8988T (cell line): ENCODE results near the gene CNTNAP2.

Experiments
- DNase-seq: peaks from one replicate; pipeline ENCODE4 v3.0.0; 2011

Gene CNTNAP2

DNA sequence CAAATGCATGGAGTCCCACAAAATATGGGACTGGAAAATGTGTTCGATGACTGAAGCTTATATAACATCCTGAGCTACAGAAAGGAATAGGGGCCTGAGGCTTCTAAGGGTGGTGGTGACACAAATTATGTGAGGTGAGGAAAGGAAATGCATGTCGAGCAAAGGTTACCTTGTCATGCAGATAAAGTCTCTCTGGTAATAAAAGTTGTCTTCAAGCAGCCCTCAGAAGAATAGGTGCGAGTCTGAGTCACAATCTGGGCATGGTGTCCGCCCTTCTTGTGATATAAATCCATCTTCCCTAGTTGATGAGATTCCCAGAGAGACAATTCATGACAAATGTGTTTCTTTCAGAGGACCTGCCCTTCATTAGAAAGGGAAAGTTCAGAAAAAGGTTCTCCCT is 1488.7 kb downstream of the CNTNAP2 start:
- no peak for DNase-seq

DNA sequence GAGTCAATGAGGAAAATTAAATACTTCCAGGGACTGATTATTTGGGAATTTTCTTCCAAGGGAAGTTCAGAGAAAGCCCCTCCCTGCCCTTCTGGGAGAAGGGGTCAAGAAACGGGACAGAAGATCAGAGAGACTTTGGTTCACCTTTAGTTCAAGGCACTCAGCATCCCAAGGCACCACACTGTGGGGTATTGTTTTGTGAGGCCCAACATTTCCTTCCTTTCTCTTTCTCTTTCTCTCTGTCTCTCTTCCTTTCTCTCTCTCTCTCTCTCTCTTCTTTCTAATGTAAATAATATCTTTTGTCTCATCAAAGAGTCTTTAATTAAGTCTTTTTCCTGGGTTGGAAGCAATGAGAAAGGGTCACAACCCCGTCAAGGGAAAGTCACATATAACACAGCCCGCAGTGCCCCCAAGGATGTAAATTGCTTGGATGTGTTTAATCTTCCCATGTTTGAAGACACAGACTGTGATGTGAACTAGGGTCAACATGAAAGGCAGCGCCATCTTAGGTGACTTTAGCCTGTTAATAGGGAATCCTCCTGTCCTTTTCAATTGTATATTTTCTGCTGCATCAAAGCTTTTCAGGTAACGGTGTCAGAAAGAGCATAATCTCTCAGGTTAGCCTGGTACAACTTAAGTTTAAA is 1490.7 kb downstream of the CNTNAP2 start:
- no peak for DNase-seq

DNA sequence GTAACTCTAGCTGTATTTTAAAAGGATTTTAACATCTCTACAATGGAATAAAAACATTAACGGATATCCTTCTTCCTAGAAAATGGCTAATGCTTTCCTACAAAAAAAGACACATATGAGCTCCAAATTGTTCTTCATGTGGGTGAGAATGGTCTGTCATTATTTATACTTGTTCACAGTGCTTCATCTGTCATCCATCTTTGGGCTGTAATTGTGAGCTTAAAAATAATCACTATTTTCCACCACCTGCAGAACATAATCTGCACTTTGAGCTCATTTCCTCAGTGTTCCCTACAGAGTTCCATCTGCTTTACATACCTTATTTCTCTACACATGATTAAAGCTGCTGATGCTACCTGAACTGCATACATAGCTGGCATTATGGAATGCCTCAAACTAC is 1494.8 kb downstream of the CNTNAP2 start:
- no peak for DNase-seq

DNA sequence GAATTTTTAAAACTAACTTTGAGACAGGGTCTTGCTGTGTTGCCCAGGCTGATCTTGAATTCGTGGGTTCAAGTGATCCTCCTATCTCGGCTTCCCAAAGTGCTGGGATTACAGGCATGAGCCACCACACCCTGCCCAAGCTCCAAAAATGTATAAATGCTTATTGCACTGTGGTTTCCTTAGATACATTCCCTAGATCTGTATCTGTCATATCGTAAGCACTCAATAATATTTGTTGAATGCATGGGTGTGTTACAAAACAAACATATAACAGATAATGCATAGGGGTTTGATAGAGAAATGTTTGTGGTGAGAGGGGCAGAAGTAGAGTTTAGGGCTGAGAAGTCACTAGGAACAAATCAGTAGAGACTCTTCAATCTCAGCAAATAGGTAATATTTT is 1518.7 kb downstream of the CNTNAP2 start:
- DNase-seq, result no peak

DNA sequence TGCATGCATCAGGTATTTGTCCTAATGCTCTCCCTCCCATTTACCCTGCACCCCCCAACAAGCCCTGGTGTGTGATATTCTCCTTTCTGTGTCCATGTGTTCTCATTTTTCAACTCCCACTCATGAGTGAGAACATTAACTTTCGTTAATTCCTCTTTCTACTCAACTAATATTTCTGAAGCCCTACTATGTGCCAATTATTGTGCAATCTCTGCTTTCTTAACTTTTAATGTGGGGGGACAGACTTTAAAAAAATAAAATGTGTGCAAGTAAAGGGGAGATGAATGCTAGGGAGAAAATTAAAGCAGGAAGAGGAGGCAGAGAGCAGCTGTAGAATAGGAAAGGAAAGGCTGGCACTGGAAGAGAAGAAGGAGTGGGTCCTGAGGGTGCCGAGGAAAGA is 1520.0 kb downstream of the CNTNAP2 start:
- DNase-seq, result no peak

DNA sequence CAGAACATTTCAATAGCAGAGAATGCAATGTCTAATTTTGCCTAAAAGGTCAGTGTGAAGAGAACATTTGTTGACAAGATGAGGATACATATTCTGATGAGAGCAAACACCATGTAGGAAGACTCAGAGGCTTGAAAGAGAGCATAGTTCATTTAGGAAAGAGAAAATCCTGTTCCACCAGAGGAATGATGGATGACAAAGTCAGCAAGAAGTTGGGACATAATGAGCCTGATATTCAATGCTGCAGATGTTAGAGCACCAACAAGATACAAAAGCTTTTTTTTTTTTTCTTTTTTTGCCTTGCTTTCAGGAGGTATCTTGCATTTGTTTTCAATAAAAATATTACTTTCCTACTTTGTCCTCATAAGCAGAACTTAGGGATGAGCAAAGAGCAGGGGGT is 1522.0 kb downstream of the CNTNAP2 start:
- no peak for DNase-seq

DNA sequence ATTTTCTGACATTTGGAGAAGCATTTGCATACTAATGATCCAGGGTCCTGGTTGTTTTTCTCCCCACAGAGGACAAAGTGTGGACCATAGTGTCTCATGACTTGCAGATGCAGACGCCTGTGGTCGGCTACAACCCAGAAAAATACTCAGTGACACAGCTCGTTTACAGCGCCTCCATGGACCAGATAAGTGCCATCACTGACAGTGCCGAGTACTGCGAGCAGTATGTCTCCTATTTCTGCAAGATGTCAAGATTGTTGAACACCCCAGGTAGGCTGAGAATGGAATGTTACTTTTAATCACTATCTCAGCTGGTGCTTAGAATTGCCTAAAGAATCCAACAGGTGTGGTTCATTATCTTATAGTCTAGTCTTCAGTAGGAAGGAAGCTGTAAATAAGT is 1522.4 kb downstream of the CNTNAP2 start:
- no peak for DNase-seq

DNA sequence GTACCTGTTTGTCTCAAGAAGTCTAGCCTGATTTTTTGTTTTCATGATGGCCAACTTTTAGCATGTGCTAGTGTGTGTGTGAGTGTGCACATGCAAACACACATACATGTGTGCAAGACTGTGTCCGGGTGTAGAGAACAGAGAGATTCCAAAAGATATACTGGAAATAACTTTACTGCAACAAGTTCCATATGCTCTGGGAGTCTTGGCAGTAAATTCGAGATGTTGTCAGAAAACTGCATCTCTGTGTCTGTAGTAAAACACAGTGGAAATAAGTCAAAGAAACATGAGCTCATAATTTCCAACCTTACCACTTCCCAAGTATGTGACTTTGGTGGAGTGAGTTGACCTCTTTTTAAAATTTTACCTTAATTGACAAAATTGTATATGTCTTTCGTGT is 1523.2 kb downstream of the CNTNAP2 start:
- DNase-seq, result no peak

DNA sequence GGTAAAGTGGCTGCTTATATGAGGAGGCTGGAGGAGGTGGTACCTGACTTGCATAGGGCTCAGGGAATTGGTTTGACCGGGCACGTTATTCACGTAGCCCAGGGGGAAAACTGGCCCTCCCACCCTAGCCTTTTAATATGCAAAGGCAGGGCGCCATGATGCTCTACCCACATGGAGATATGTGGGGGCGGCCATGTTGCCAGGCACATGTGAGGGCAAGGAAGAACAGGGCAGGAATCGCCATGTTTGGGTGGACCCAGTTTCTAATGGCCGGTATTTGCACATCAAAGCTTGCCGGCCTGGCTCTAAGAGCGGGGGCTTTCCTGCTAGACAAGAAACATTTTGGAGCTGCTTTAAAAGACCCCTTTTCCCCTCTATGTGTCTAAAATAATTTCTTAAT is 1524.2 kb downstream of the CNTNAP2 start:
- DNase-seq, result no peak

DNA sequence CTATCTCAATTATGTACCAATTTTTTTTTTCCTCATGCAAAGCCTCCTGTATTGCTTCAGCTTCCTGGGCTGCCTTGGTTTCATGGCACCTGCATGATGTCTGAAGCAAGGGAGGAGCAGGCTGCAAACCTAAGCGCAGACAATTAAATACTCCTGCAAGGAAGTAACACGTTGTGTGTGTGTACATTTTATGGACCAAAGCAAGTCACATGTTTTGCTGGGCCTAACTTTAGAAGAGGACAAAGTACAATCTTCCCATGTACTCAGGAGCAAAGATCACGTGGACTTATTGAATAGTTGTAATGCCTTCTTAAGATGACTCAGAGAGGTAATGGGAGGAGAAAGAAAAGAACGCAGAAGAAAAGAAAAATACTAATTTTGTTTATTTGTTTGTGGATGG is 1530.0 kb downstream of the CNTNAP2 start:
- DNase-seq, result no peak

DNA sequence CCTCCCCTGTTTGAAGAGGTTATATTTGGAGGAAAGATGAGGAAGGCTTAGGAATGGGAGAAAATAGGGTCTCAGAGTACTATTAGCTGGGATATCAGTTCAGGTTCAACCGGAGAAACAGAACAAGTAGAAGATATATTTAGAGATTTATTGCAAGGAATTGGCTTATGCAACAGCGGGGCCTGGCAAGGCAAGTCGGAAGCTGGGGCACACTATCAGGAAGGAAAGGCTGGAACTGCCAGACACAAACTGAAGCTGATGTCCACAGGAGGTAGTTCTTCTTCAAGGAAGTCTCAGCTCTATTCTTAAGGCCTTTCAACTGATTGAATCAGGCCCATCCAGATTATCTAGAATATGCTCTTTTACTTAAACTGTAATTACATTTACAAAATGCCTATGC is 1534.4 kb downstream of the CNTNAP2 start:
- DNase-seq, result no peak

DNA sequence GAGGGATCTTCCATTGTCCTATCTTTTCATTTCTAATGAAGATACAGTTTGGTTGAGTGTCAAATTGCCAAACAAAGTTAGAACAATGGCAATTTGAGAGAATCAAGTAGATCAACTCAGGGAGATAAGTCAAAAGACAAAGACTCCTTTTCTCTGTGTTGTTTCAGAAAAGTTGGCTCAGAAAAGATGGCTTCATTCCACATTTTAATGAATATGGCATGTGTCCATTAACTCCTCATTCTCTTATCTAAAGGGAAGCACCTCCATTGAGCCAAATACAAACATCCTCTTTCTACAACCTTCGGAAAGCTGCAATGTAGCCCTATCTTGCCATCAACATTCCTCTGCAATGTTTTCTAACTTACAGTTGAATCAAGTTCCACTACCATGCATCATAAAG is 1535.0 kb downstream of the CNTNAP2 start:
- DNase-seq, result no peak

DNA sequence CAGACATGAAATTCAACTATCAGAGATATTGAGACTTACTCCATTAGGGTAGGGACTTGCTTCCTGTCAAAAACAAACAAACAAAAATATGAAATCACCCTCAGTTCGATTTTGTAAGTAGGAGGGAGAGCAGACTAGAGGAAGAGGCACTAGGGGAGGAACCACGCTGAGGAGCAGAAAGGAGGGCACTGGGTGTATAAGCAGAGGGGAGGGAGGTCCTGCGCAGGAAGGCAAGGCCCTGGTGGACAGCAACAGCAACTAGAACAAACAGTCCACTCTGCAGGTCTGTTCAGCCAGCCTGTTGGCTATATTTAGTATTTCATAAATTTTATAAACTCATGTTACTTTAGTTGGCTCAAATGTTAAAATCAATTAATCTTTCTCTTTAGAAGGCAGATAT is 1536.9 kb downstream of the CNTNAP2 start:
- no peak for DNase-seq

DNA sequence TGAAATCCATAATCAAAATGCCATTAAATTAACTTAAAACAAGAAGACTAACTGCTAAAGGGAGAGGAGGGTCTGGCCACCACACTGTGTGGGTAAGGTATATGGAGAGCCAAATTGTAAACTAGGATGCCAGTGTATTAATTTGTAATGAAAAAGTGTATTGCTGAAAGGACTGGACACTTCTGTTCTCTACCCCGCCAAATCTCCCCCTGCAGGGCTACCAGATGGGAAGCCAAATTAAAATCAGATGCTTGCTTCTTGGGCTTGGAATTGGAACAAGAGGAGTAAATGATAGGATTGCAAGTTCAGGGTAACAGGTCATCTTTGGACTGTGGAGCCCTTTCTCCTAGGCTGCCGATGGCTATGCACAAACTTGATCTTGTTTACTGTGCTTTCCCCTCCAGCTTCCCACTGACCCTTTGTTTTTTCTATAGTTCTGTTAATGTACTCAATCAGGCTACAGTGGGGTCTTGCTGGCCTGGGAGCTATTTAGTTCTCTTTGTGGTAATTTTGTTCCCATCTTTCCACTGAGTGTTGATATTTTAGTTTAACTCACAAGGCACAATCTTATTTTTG is 1541.9 kb downstream of the CNTNAP2 start:
- DNase-seq, result no peak

DNA sequence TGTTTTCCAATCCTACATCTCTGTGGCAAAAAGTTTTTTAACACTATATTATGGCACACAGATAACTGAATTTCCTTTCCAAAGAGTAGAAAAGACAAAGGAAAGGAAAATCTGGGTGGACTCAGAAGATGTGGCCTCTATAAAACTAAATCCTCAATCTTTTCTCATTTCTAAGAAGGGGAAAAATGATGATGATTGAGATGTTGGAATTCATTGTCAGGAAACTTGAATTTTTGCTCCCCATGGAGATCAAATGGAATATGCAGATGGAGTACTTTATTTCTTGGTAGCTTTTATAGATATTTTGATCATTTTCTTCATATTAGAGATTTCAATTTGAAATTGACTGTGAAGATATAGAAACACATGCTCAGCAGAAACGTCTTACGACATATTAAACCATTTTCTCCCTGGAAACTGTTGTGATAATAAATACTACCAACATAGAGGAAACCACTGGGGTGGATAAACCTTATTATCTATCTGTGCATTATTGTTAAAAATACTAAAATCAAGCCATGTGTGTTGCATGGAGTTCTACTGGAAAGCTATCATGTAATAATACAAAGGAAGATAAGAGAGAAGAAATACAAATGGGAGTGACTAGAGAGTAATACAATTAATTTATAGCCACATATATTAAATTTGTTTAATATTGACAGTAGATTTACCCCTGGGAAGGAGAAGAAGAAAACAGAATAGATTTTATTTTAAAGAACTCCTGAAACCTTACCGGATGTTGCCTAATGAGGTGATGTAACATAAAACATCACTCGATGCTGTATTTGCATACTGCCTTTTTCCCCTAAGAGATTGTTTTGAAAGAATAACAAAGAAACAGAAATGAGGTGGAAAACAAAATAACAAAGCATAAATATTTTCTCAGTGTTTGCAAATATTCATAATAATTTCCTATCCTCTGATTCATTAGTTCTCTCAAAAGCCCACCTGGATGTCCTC is 1542.7 kb downstream of the CNTNAP2 start:
- DNase-seq, result no peak

DNA sequence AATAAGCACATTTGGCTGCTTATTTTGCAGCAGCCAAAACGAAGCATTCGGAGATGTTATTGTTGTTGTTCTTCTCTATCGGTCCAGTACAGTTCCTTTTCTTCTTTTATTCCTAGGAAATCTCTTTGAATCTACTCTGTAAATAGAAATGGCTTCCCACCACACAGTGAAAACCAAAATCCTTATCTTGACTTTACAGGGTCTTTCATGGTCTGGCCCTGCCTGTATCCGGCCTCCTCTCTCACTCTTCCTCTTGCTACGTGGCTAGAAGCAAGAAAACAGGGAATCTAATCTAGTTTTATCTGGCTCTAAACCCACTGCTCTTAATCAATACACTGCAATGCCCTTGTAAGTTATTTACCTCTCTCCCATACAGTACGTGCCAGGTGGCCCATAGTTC is 1547.9 kb downstream of the CNTNAP2 start:
- DNase-seq, result no peak

DNA sequence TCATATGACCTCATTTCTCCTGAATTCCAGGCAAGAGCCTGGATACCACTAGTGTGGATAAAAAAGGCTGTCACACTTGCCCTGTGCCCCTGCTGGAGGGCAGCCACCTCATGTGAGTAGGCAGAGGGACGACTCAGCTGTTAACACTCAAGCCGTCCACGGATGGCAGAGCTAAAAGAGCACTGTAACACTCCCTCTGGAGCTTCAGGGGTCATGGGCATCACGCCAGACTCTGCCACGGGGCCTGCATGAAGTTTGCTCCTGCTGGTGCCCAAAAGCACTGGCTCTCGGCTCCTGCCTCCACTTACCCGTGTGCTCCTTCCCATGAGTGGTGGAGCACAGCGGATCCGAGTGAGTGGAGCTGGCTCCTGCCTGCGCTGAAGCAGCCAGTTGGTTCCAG is 1554.2 kb downstream of the CNTNAP2 start:
- no peak for DNase-seq

DNA sequence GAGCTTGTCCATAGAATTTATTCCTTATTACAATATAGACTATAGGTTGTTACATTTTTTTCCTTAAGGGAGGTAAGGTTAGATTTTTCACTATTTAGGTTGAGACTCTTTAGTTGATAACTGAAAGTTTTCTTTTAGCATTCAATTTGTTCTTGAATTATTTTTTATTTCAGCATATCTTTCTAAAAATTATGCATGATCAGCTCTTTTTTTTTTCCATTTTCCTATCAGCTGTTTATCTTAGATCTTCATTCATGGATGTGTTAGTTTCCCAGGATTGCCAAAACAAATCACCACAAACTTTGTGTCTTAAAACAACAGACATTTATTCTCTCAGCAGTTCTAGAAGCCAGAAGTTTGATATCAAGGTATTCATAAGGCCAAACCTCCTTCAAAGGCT is 1558.1 kb downstream of the CNTNAP2 start:
- DNase-seq, result no peak

DNA sequence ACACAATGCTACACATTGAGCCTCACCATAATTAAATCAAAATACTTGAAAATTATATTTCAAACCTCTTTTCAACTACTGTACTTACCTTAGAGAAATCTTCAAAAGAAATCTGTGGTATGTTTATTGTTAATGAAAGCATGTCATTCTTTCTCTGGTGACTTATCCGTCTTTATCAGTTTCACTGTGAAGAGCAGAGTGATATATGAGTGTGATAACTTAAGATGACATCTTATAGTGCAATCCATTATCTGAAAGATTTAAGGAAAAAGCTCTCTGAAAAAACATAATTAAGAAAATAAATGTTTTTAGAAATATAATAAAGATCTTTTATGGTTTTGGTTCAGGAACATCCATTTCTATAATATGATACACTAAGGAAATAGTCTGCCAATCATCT is 1562.3 kb downstream of the CNTNAP2 start:
- DNase-seq, result no peak

DNA sequence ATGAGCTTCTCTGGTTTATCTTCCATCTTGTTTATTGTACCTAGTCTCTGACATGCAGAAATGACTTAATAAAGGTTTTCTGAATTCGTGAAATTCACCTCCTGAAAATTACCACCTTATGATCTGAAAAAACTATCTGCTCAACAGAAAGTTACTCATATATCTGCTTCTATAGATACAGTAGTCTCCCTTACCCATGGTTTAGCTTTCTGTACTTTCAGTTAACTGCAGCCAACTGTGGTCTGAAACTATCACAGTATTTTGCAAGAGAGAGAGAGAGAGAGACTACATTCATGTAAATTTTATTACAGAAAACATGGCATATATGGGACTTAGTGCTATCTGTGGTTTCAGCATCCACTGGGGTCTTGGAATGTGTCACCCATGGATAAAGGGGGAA is 1564.9 kb downstream of the CNTNAP2 start:
- no peak for DNase-seq

DNA sequence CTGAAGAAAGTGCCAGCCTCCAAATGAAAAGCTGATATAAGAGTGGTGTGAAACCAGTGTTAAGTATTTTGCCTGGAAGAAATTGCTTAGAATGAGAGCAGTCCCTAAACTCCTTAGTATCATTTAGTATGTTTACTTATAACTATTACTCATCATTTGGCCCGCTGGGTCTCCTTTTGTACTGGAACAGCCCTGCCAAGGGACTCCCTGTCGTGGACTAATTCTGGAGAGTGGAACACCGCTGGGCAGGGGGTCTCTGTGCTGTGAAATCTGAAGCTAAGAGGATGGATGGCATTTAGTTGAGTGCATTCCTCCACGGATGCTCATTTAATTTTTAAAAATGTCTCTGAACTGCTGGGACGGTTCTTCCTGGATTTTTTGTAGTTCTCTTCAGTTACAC is 1584.1 kb downstream of the CNTNAP2 start:
- no peak for DNase-seq

DNA sequence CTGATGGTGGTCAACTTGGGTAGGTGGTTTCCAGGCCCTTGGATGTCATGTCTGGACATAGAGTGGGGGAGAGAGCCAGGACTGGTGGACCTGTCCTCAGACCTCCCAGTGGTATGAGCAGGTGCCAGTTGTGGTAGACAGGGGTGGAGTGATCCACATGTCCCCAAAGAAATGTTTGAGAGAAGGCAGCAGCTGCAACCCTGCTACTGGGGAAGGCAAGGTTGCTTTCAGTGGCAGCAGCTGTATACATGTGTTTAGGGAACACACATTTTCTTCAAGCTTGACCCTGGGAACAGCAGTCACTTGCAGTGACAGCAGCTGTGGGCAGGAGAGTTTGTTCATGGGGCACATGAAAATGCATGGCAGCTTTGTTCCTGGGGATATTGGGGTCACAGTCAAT is 1591.3 kb downstream of the CNTNAP2 start:
- DNase-seq, result no peak

DNA sequence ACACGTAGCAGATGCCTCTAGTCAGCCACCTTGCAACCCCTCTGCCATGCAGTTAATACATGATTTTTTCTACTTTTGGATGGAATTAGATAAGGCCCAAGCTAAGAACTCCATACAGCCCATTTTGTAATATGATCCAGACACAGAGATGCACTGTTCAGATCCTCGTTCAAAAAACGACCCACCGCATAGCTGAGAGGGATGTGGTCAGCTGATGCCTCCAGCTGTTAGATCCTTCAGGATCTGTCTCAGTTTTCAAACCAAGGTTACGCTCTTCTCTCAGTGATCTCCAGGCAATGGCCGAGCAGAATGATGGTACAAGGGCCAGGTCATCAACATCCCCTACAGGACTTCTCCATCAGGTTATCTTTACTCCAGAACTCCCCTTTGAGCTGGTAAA is 1592.3 kb downstream of the CNTNAP2 start:
- no peak for DNase-seq

DNA sequence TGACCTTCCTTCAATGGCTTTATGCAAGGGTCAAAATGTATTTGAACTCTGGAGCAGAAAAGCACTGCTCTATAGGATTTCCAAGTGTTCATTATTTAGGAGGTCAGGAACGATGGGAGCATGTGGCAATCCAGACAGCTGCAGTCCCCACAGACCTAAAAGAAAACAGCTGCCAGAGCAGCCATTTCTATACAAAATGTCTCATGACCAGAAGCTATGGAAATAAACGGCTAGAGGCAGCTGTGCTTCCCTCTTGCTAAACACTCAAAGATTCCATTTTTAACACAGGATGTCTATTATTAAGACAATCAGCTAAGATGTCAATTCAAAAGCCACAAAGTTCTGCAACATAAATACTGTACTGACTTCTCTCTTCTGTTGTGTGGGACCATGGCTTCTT is 1594.8 kb downstream of the CNTNAP2 start:
- no peak for DNase-seq
